ENCODE data around the gene RPS5. TPM values are rescaled to one million over a fixed set of nuclear protein-coding genes. Genes with fewer than 3 reads are reported as not detected.

The RPS5 gene
- total RNA-seq, 1 donor from 2014 or later = 1,974 TPM

- Histone ChIP-seq H3K4me3 (no peak overlapping the region), H3K27me3 (no peaks in the 10 kb centered on the region), H3K4me1 (peaks cover 23% of the 10 kb centered on the region), H3K9me3 (no peaks in the 10 kb centered on the region), H3K27ac (no peak overlapping the region), H3K36me3 (no peaks in the 10 kb centered on the region)
- intact Hi-C loops (cut with DNase I) = no loop called here
- TF ChIP-seq POLR2A (IDR thresholded peaks at IDR 0.05) (no peak), CTCF (IDR thresholded peaks at IDR 0.05) (no peak), POLR2AphosphoS5 (IDR thresholded peaks at IDR 0.05; ENCODE audit: insufficient read depth in 1 of 2, low read depth in 1 of 2) (no peak)
- DNase-seq (ENCODE audit: extremely low spot score in 2 of 2) = no peak
These were observed 7.8 kb upstream of the RPS5 start for GRCh38 chr19:58379246-58379645.

GRCh38 chr19:58380037-58380661, 6.9 kb upstream of the RPS5 start:
- Histone ChIP-seq H3K36me3 (no peaks in the 10 kb centered on the region), H3K27ac (peak overlapping the region; percentile 90)

GRCh38 chr19:58380662-58381459, 6.2 kb upstream of the RPS5 start, which contains the start of gene ZNF837:
Gene ZNF837 (minus strand): TSS chr19:58381030. CDS start chr19:58369332, 11,698 bp downstream.
- Histone ChIP-seq H3K4me3 (peak within 1 kb of the TSS; percentile 69 to 72), H3K27ac (peak within 1 kb of the TSS; percentile 90), H3K9me3 (no peaks in the 10 kb centered on the region), H3K4me1 (peaks cover 30% of the 10 kb centered on the region), H3K36me3 (no peaks in the 10 kb centered on the region), H3K27me3 (no peaks in the 10 kb centered on the region)
- TF ChIP-seq POLR2AphosphoS5 (IDR thresholded peaks at IDR 0.05; ENCODE audit: insufficient read depth in 1 of 2, low read depth in 1 of 2) = peak; percentile 73 to 82
- peak in 1 of 3 experiments; percentile 22 for TF ChIP-seq CTCF (IDR thresholded peaks at IDR 0.05)
- TF ChIP-seq POLR2A (IDR thresholded peaks at IDR 0.05) = peak in 1 of 2 donors; percentile 67
- DNase-seq (ENCODE audit: extremely low spot score in 2 of 2) = peak; percentile 100
- intact Hi-C loops (cut with DNase I) = loop anchor here (5.0 kb wide), 1 partner anchor 86 kb away; the partner anchor contains the start of gene ZNF324

More at GRCh38 chr19:58380037-58380661, 6.9 kb upstream of the RPS5 start:
- Histone ChIP-seq H3K4me3 (peak overlapping the region; percentile 69 to 72), H3K4me1 (peaks cover 23% of the 10 kb centered on the region), H3K9me3 (no peaks in the 10 kb centered on the region), H3K27me3 (no peaks in the 10 kb centered on the region)
- DNase-seq (ENCODE audit: extremely low spot score in 2 of 2) = no peak
- intact Hi-C loops (cut with DNase I) = loop anchor here (5.0 kb wide), 1 partner anchor 87 kb away; the partner anchor contains the start of gene ZNF324
- TF ChIP-seq POLR2A (IDR thresholded peaks at IDR 0.05) (no peak), CTCF (IDR thresholded peaks at IDR 0.05) (no peak), POLR2AphosphoS5 (IDR thresholded peaks at IDR 0.05; ENCODE audit: insufficient read depth in 1 of 2, low read depth in 1 of 2) (no peak)

GRCh38 chr19:58381460-58382212, 5.4 kb upstream of the RPS5 start:
- Histone ChIP-seq H3K27me3 (no peaks in the 10 kb centered on the region), H3K9me3 (no peaks in the 10 kb centered on the region), H3K4me1 (peaks cover 37% of the 10 kb centered on the region), H3K36me3 (no peaks in the 10 kb centered on the region), H3K27ac (peak overlapping the region; percentile 90), H3K4me3 (peak overlapping the region; percentile 69 to 72)
- no peak for TF ChIP-seq POLR2A (IDR thresholded peaks at IDR 0.05)
- TF ChIP-seq POLR2AphosphoS5 (IDR thresholded peaks at IDR 0.05; ENCODE audit: insufficient read depth in 1 of 2, low read depth in 1 of 2) = no peak
- no peak for TF ChIP-seq CTCF (IDR thresholded peaks at IDR 0.05)
- intact Hi-C loops (cut with DNase I) = loop anchor here (5.0 kb wide), 1 partner anchor 86 kb away; the partner anchor contains the start of gene ZNF324
- DNase-seq (ENCODE audit: extremely low spot score in 2 of 2) = no peak
